Measurements from ENCODE around the gene RALGAPA2. TPM values are rescaled to one million over a fixed set of nuclear protein-coding genes. Genes with fewer than 3 reads are reported as not detected.

RALGAPA2 gene
- total RNA-seq, 1 donor from 2014 or later: 73.8 TPM

DNA sequence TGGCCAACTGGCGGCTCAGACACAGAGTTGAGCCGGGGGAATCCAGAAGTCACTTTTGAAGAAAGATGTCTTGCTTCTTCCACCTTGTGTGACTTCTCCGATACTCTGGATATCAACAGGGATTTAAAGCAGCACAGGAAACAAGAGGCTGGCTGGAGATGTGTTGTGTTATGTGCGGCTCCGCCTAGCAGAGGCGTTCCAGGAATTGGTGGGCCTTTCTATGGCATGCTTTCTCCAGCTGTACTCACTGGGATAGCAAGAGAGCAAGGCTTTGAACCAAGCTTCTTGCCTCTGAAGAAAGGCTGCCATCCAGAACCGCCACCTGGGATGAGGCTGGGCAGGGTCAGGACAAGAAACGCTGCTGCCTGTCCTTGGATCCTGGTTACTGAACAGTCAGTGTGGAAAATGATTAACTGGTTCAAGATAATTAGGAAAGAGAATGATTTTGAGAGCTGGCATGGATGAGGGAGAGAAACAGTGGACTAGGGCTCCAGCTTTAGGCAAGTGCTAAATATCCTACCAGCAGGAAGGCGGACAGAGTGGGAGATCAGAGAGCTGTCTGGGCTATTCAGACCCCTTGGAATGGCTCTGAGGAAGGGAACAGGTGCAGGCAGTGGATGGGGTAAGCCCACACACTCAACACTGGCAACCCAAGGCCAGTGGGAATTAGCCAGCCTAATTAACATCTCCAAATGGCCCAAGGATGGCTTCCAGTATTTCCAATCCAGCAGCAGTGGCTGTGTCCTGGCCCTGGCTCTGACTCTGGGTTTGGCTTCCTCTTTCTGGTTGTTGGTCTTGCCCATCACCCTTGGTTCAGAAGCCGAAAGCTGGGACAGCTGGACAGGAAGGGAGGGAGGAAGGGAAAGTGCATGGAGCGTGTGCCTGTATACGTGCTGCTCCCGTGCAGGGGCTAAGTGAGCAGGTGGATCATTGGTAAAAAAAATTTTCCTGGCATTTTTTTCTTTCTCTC, 312.6 kb downstream of the RALGAPA2 start:
- intact Hi-C loops (cut with DNase I): no loop called here
- H3K27me3 ChIP-seq (ENCODE audit: low read depth): no peaks in the 10 kb centered on the region
- peaks cover 51% of the 10 kb centered on the region for H3K36me3 ChIP-seq
- TF ChIP-seq, protein P1, sequence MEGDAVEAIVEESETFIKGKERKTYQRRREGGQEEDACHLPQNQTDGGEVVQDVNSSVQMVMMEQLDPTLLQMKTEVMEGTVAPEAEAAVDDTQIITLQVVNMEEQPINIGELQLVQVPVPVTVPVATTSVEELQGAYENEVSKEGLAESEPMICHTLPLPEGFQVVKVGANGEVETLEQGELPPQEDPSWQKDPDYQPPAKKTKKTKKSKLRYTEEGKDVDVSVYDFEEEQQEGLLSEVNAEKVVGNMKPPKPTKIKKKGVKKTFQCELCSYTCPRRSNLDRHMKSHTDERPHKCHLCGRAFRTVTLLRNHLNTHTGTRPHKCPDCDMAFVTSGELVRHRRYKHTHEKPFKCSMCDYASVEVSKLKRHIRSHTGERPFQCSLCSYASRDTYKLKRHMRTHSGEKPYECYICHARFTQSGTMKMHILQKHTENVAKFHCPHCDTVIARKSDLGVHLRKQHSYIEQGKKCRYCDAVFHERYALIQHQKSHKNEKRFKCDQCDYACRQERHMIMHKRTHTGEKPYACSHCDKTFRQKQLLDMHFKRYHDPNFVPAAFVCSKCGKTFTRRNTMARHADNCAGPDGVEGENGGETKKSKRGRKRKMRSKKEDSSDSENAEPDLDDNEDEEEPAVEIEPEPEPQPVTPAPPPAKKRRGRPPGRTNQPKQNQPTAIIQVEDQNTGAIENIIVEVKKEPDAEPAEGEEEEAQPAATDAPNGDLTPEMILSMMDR (IDR thresholded peaks at IDR 0.05): no peak
- H3K4me3 ChIP-seq: no peak overlapping the region
- no peak for ATAC-seq
- H3K4me1 ChIP-seq: no peaks in the 10 kb centered on the region
- H3K27ac ChIP-seq: no peak overlapping the region
- no peaks in the 10 kb centered on the region for H3K9me3 ChIP-seq
- no peak for DNase-seq

DNA sequence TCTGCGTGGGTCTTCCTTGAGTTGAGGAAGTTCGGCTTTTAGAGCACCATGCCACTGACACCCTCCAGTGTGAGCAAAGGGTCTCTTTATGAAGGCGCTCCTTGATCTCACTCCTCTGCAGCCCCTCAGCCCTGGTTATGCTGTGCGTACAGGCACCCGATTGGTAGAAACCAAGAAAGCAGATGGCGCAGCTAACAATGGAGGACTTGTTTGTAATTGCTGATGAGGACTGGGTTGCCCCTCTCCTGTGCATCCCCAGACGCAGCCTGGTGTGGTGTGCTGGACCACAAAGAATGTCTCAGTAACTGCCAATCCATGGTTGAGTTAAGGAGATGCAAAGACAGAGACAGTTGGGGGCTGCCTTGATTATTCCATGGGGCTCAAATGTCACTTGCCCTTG, 314.3 kb downstream of the RALGAPA2 start:
- no peak for ATAC-seq
- Histone ChIP-seq H3K4me3 (no peak overlapping the region), H3K27ac (no peak overlapping the region), H3K36me3 (peaks cover 47% of the 10 kb centered on the region), H3K4me1 (no peaks in the 10 kb centered on the region), H3K9me3 (no peaks in the 10 kb centered on the region), H3K27me3 (ENCODE audit: low read depth) (no peaks in the 10 kb centered on the region)
- intact Hi-C loops (cut with DNase I): no loop called here
- no peak for DNase-seq
- TF ChIP-seq, protein P1 (IDR thresholded peaks at IDR 0.05): no peak

GRCh38 chr20:20396794-20397193, 315.6 kb downstream of the RALGAPA2 start:
- TF ChIP-seq, protein P1 (IDR thresholded peaks at IDR 0.05): no peak
- intact Hi-C loops (cut with DNase I): no loop called here
- no peak for ATAC-seq
- H3K4me3 ChIP-seq: no peak overlapping the region
- H3K4me1 ChIP-seq: no peaks in the 10 kb centered on the region
- no peak for DNase-seq
- no peaks in the 10 kb centered on the region for H3K27me3 ChIP-seq (ENCODE audit: low read depth)
- H3K27ac ChIP-seq: no peak overlapping the region
- no peaks in the 10 kb centered on the region for H3K9me3 ChIP-seq
- H3K36me3 ChIP-seq: peaks cover 52% of the 10 kb centered on the region

- no peak for DNase-seq
- Histone ChIP-seq H3K27me3 (ENCODE audit: low read depth) (no peaks in the 10 kb centered on the region), H3K4me3 (no peak overlapping the region), H3K9me3 (no peaks in the 10 kb centered on the region), H3K4me1 (no peaks in the 10 kb centered on the region), H3K36me3 (peaks cover 60% of the 10 kb centered on the region), H3K27ac (no peak overlapping the region)
- intact Hi-C loops (cut with DNase I): no loop called here
- TF ChIP-seq, protein P1 (IDR thresholded peaks at IDR 0.05): no peak
- ATAC-seq: no peak
These were observed 316.4 kb downstream of the RALGAPA2 start for GRCh38 chr20:20395903-20396568.

DNA sequence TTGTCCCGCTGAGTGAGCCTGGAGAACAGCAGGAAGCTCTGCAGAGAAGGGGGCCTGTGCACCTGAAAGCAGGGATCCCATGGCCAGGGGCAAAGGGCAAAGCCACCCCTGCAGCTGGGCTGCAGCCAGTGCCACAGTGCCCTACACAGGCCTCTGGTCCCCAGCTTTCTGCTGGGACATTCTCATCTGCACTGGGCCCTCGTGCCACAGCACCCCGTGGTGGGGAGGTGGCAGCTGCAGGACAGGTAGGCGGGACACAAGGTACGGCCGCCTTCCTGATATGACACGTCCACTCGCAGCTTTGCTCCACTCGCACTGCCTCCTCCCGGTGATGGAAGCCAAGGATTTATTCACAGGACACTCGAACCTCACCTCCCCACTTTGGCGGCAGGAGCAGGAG, 317.4 kb downstream of the RALGAPA2 start:
- Histone ChIP-seq H3K4me1 (no peaks in the 10 kb centered on the region), H3K4me3 (no peak overlapping the region), H3K27ac (no peak overlapping the region), H3K9me3 (no peaks in the 10 kb centered on the region), H3K36me3 (peaks cover 60% of the 10 kb centered on the region), H3K27me3 (ENCODE audit: low read depth) (no peaks in the 10 kb centered on the region)
- DNase-seq: no peak
- TF ChIP-seq, protein P1 (IDR thresholded peaks at IDR 0.05): no peak
- intact Hi-C loops (cut with DNase I): no loop called here
- ATAC-seq: no peak
